ENCODE results near the gene CNTN1.

- TF ChIP-seq POLR2AphosphoS5 (IDR thresholded peaks at IDR 0.05) = no peak
- no peak for TF ChIP-seq CTCF (IDR thresholded peaks at IDR 0.05)
- TF ChIP-seq POLR2A (IDR thresholded peaks at IDR 0.05) = no peak
- no peak for TF ChIP-seq EP300 (IDR thresholded peaks at IDR 0.05)
Measured at GRCh38 chr12:41073633-41074472, 381.6 kb downstream of the CNTN1 start.
